Activated naive CD4-positive, alpha-beta T cell treated with anti-CD3 and anti-CD28 coated beads, Interleukin-2, amount 50 U/mL, for 72 hours (primary cell): Measurements from ENCODE around the gene EZH1. TPM values are rescaled to one million over a fixed set of nuclear protein-coding genes. Genes with fewer than 3 reads are reported as not detected.

Experiments
- ATAC-seq, 2 donors: fragments of 150-1000 bp; cut with Tn5 transposase; 2 replicates each; pipeline ENCODE4 v1.10.0; 2021; ENCODE audit warnings: mild to moderate bottlenecking in 2 of 2, moderate library complexity in 2 of 2
- DNase-seq, 2 donors: peaks; one replicate each; pipeline ENCODE4 v3.0.0; 2021 to 2022; ENCODE audit warnings: low spot score in 2 of 2
- H3K27ac Mint-ChIP-seq, 2 donors: one replicate each; pipeline ENCODE4 v1.8.0; 2022; ENCODE audit warnings: mild to moderate bottlenecking in 2 of 2, mixed read lengths in 2 of 2
- H3K36me3 Mint-ChIP-seq, 2 donors: one replicate each; pipeline ENCODE4 v1.8.0; 2022; ENCODE audit warnings: mixed read lengths in 2 of 2
- H3K9me3 Mint-ChIP-seq, 2 donors: one replicate each; pipeline ENCODE4 v1.8.0; 2022; ENCODE audit warnings: mixed read lengths in 2 of 2
- total RNA-seq, 2 donors: library from RNA; stranded (reverse); gene quantifications; one replicate each; pipeline ENCODE4 v1.2.3, GENCODE V29; 2022

EZH1 gene
- total RNA-seq, 2 donors from 2014 or later, result 34.2 to 56.9 TPM

GRCh38 chr17:42698736-42699414 is 46.0 kb downstream of the EZH1 start:
- DNase-seq, result peak in 1 of 2 donors; percentile 13
- no peak for ATAC-seq
- Mint-ChIP-seq H3K36me3 (peaks cover 12% of the 10 kb centered on the region in 2 donors), H3K27ac (no peak overlapping the region), H3K9me3 (no peaks in the 10 kb centered on the region)

GRCh38 chr17:42697108-42697811 is 47.6 kb downstream of the EZH1 start:
- DNase-seq (no peak), ATAC-seq (no peak)
- Mint-ChIP-seq H3K9me3 (no peaks in the 10 kb centered on the region), H3K36me3 (peaks cover 0 to 8% of the 10 kb centered on the region in 2 donors), H3K27ac (no peak overlapping the region)

GRCh38 chr17:42695500-42695899 is 49.3 kb downstream of the EZH1 start:
- H3K36me3 Mint-ChIP-seq, result no peaks in the 10 kb centered on the region
- no peak for ATAC-seq
- H3K27ac Mint-ChIP-seq, result no peak overlapping the region
- H3K9me3 Mint-ChIP-seq, result no peaks in the 10 kb centered on the region
- no peak for DNase-seq

GRCh38 chr17:42694524-42694923 is 50.3 kb downstream of the EZH1 start:
- Mint-ChIP-seq H3K9me3 (no peaks in the 10 kb centered on the region), H3K36me3 (no peaks in the 10 kb centered on the region), H3K27ac (no peak overlapping the region)
- ATAC-seq (no peak), DNase-seq (no peak)

- Mint-ChIP-seq H3K36me3 (no peaks in the 10 kb centered on the region), H3K27ac (no peak overlapping the region), H3K9me3 (no peaks in the 10 kb centered on the region)
- ATAC-seq (no peak), DNase-seq (no peak)
These were observed 52.4 kb downstream of the EZH1 start for GRCh38 chr17:42692489-42692888.

GRCh38 chr17:42691021-42691545 is 53.8 kb downstream of the EZH1 start:
- H3K27ac Mint-ChIP-seq, result no peak overlapping the region
- DNase-seq (no peak), ATAC-seq (no peak)
- no peaks in the 10 kb centered on the region for H3K36me3 Mint-ChIP-seq
- no peaks in the 10 kb centered on the region for H3K9me3 Mint-ChIP-seq

GRCh38 chr17:42690596-42690995 is 54.2 kb downstream of the EZH1 start:
- no peaks in the 10 kb centered on the region for H3K9me3 Mint-ChIP-seq
- DNase-seq (no peak), ATAC-seq (no peak)

GRCh38 chr17:42687707-42688320 is 57.0 kb downstream of the EZH1 start:
- Mint-ChIP-seq H3K36me3 (no peaks in the 10 kb centered on the region), H3K9me3 (no peaks in the 10 kb centered on the region), H3K27ac (peak overlapping the region in 1 of 2 donors; percentile 66)
- ATAC-seq (no peak), DNase-seq (no peak)

More at GRCh38 chr17:42690596-42690995, 54.2 kb downstream of the EZH1 start:
- Mint-ChIP-seq H3K27ac (no peak overlapping the region), H3K36me3 (no peaks in the 10 kb centered on the region)

GRCh38 chr17:42686520-42687128 is 58.2 kb downstream of the EZH1 start:
- Mint-ChIP-seq H3K27ac (no peak overlapping the region), H3K9me3 (no peaks in the 10 kb centered on the region), H3K36me3 (no peaks in the 10 kb centered on the region)
- DNase-seq (no peak), ATAC-seq (no peak)

GRCh38 chr17:42685831-42686230 is 59.0 kb downstream of the EZH1 start:
- ATAC-seq (no peak), DNase-seq (no peak)
- H3K36me3 Mint-ChIP-seq, result no peaks in the 10 kb centered on the region
- no peaks in the 10 kb centered on the region for H3K9me3 Mint-ChIP-seq
- H3K27ac Mint-ChIP-seq, result no peak overlapping the region

GRCh38 chr17:42684929-42685556 is 59.8 kb downstream of the EZH1 start:
- ATAC-seq, result no peak
- Mint-ChIP-seq H3K36me3 (no peaks in the 10 kb centered on the region), H3K27ac (no peak overlapping the region), H3K9me3 (no peaks in the 10 kb centered on the region)
- no peak for DNase-seq

GRCh38 chr17:42683407-42684034 is 61.3 kb downstream of the EZH1 start:
- no peak for DNase-seq
- no peak for ATAC-seq
- H3K9me3 Mint-ChIP-seq, result no peaks in the 10 kb centered on the region
- no peaks in the 10 kb centered on the region for H3K36me3 Mint-ChIP-seq
- H3K27ac Mint-ChIP-seq, result no peak overlapping the region

- ATAC-seq (no peak), DNase-seq (peak in 1 of 2 donors; percentile 45)
- no peaks in the 10 kb centered on the region for H3K9me3 Mint-ChIP-seq
- no peak overlapping the region for H3K27ac Mint-ChIP-seq
- no peaks in the 10 kb centered on the region for H3K36me3 Mint-ChIP-seq
These were observed 62.0 kb downstream of the EZH1 start for GRCh38 chr17:42682722-42683403.

- H3K27ac Mint-ChIP-seq, result peak within 1 kb of the TSS in 1 of 2 donors; percentile 29
- ATAC-seq (no peak), DNase-seq (no peak)
- no peaks in the 10 kb centered on the region for H3K9me3 Mint-ChIP-seq
- no peaks in the 10 kb centered on the region for H3K36me3 Mint-ChIP-seq
These were observed 62.7 kb downstream of the EZH1 start, which contains the start of gene CNTNAP1 for GRCh38 chr17:42681976-42682721. Gene CNTNAP1 (plus strand): TSS chr17:42682531. CDS start chr17:42682830, 299 bp downstream.

GRCh38 chr17:42680331-42680808 is 64.5 kb downstream of the EZH1 start:
- no peak for DNase-seq
- Mint-ChIP-seq H3K36me3 (no peaks in the 10 kb centered on the region), H3K27ac (no peak overlapping the region)

More at GRCh38 chr17:42680331-42680808, 64.5 kb downstream of the EZH1 start:
- no peak for ATAC-seq
- H3K9me3 Mint-ChIP-seq, result no peaks in the 10 kb centered on the region
